WTC11 (cell line): ENCODE measurements around the gene INO80. TPM values are rescaled to one million over a fixed set of nuclear protein-coding genes. Genes with fewer than 3 reads are reported as not detected.

ENCODE experiments used
- ATAC-seq: fragments of 200-7000 bp; cut with Tn5 transposase; 2 replicates; pipeline ENCODE4 v1.10.0; 2021; ENCODE audit warnings: mild to moderate bottlenecking, moderate library complexity
- CTCF ChIA-PET: fragments of 300-600 bp; sonication (Branson Sonifier 250); formaldehyde crosslinking; loops from one replicate; lab custom pipeline; 2021; ENCODE audit warnings: antibody characterized with exemption; lab: Charles Lee
- POLR2A ChIA-PET: fragments of 350-600 bp; sonication (Branson Sonifier 250); formaldehyde crosslinking; loops from one replicate; lab custom pipeline; 2021; ENCODE audit warnings: antibody characterized with exemption; lab: Charles Lee
- DNase-seq: peaks from one replicate; pipeline ENCODE4 v3.0.0; 2021; ENCODE audit warnings: low spot score
- H3K27ac Mint-ChIP-seq: 2 replicates; pipeline ENCODE4 v1.8.0; 2021; ENCODE audit warnings: mixed read lengths
- H3K27me3 Mint-ChIP-seq: 2 replicates; pipeline ENCODE4 v1.8.0; 2021; ENCODE audit warnings: low read depth, mild to moderate bottlenecking, moderate library complexity, mixed read lengths
- H3K36me3 Mint-ChIP-seq: 2 replicates; pipeline ENCODE4 v1.8.0; 2021; ENCODE audit warnings: mixed read lengths
- H3K4me1 Mint-ChIP-seq: 2 replicates; pipeline ENCODE4 v1.8.0; 2022; ENCODE audit warnings: mixed read lengths
- H3K4me3 Mint-ChIP-seq: 2 replicates; pipeline ENCODE4 v1.8.0; 2021; ENCODE audit warnings: mild to moderate bottlenecking, moderate library complexity, mixed read lengths
- H3K9me3 Mint-ChIP-seq: 2 replicates; pipeline ENCODE4 v1.8.0; 2021; ENCODE audit warnings: mixed read lengths
- CREB1 ChIP-seq: sonication (generic); formaldehyde crosslinking; IDR thresholded peaks from 2 replicates; pipeline ENCODE4 v1.8.0; 2023; ENCODE audit warnings: mild to moderate bottlenecking, missing genetic modification reagents
- ELF4 ChIP-seq: sonication (generic); formaldehyde crosslinking; IDR thresholded peaks from 2 replicates; pipeline ENCODE4 v1.8.1; 2022; ENCODE audit warnings: low read depth, mild to moderate bottlenecking, moderate library complexity, missing genetic modification reagents
- ETV6 ChIP-seq: sonication (generic); formaldehyde crosslinking; IDR thresholded peaks from 2 replicates; pipeline ENCODE4 v1.8.1; 2022; ENCODE audit warnings: mild to moderate bottlenecking, missing genetic modification reagents
- GRHL2 ChIP-seq: fragments of 250-450 bp; sonication (Bioruptor Pico); IDR thresholded peaks from 2 replicates; pipeline ENCODE4 v1.8.0; 2022; ENCODE audit warnings: mild to moderate bottlenecking, moderate library complexity; ENCODE audit not compliant: insufficient replicate concordance, severe bottlenecking
- HMGA2 ChIP-seq: fragments of 250-450 bp; sonication (Bioruptor Pico); IDR thresholded peaks from 2 replicates; pipeline ENCODE4 v1.4.0; 2021; ENCODE audit warnings: mild to moderate bottlenecking, moderate library complexity
- KAT7 ChIP-seq: sonication (generic); formaldehyde crosslinking; IDR thresholded peaks from 2 replicates; pipeline ENCODE4 v1.8.1; 2023; ENCODE audit warnings: missing genetic modification reagents, mild to moderate bottlenecking, borderline replicate concordance
- NR1H2 ChIP-seq: sonication (generic); formaldehyde crosslinking; IDR thresholded peaks from 2 replicates; pipeline ENCODE4 v1.9.0; 2021; ENCODE audit warnings: mild to moderate bottlenecking, moderate library complexity, missing genetic modification reagents
- NR2C2 ChIP-seq: sonication (generic); formaldehyde crosslinking; IDR thresholded peaks from 2 replicates; pipeline ENCODE4 v1.8.0; 2022; ENCODE audit warnings: mild to moderate bottlenecking, missing genetic modification reagents
- SMAD3 ChIP-seq: sonication (generic); formaldehyde crosslinking; IDR thresholded peaks from 2 replicates; pipeline ENCODE4 v1.8.0; 2022; ENCODE audit warnings: missing genetic modification reagents, mild to moderate bottlenecking, borderline replicate concordance
- SOX15 ChIP-seq: fragments of 250-450 bp; sonication (Bioruptor Pico); IDR thresholded peaks from 2 replicates; pipeline ENCODE4 v1.9.0; 2021; ENCODE audit warnings: mild to moderate bottlenecking
- TP53 ChIP-seq: sonication (generic); formaldehyde crosslinking; IDR thresholded peaks from 2 replicates; pipeline ENCODE4 v1.8.1; 2023; ENCODE audit warnings: mild to moderate bottlenecking, missing genetic modification reagents
- ZNF138 ChIP-seq: sonication (generic); formaldehyde crosslinking; conservative IDR thresholded peaks from 2 replicates; pipeline ENCODE4 v1.8.1; 2022; ENCODE audit warnings: mild to moderate bottlenecking, moderate library complexity, missing genetic modification reagents
- ZNF219 ChIP-seq: sonication (generic); formaldehyde crosslinking; IDR thresholded peaks from 2 replicates; pipeline ENCODE4 v1.8.0; 2023; ENCODE audit warnings: missing genetic modification reagents, mild to moderate bottlenecking, borderline replicate concordance
- ZNF263 ChIP-seq: sonication (generic); formaldehyde crosslinking; IDR thresholded peaks from 2 replicates; pipeline ENCODE4 v1.8.1; 2022; ENCODE audit warnings: low read depth, mild to moderate bottlenecking, moderate library complexity, missing genetic modification reagents
- ZNF423 ChIP-seq: fragments of 250-450 bp; sonication (Bioruptor Pico); IDR thresholded peaks from 2 replicates; pipeline ENCODE4 v2.1.2; 2022; ENCODE audit warnings: mild to moderate bottlenecking, moderate library complexity
- total RNA-seq: library from RNA; stranded (reverse); gene quantifications from 3 replicates; pipeline ENCODE4 v1.2.3, GENCODE V29; 2021
- TF ChIP-seq, protein P1 (sequence below): sonication (generic); formaldehyde crosslinking; IDR thresholded peaks from 2 replicates; pipeline ENCODE4 v1.8.1; 2023; ENCODE audit warnings: mild to moderate bottlenecking, moderate library complexity, missing genetic modification reagents
- TF ChIP-seq, protein P2 (sequence below): sonication (generic); formaldehyde crosslinking; IDR thresholded peaks from 2 replicates; pipeline ENCODE4 v1.8.0; 2022; ENCODE audit warnings: mild to moderate bottlenecking, missing genetic modification reagents
- TF ChIP-seq, protein P3 (sequence below): fragments of 250-450 bp; sonication (Bioruptor Pico); IDR thresholded peaks from 2 replicates; pipeline ENCODE4 v1.9.0; 2021; ENCODE audit warnings: mild to moderate bottlenecking
- TF ChIP-seq, protein P4 (sequence below): fragments of 250-450 bp; sonication (Bioruptor Pico); IDR thresholded peaks from 2 replicates; pipeline ENCODE4 v1.9.0; 2021; ENCODE audit warnings: mild to moderate bottlenecking, borderline replicate concordance
- TF ChIP-seq, protein P5 (sequence below): sonication (generic); formaldehyde crosslinking; IDR thresholded peaks from 2 replicates; pipeline ENCODE4 v1.8.1; 2022; ENCODE audit warnings: mild to moderate bottlenecking, moderate library complexity, missing genetic modification reagents
- TF ChIP-seq, protein P6 (sequence below): sonication (generic); formaldehyde crosslinking; IDR thresholded peaks from 2 replicates; pipeline ENCODE4 v1.8.1; 2023; ENCODE audit warnings: mild to moderate bottlenecking, missing genetic modification reagents, moderate library complexity

INO80 gene
- total RNA-seq, 1 experiment from 2014 or later, result 20.6 TPM

DNA sequence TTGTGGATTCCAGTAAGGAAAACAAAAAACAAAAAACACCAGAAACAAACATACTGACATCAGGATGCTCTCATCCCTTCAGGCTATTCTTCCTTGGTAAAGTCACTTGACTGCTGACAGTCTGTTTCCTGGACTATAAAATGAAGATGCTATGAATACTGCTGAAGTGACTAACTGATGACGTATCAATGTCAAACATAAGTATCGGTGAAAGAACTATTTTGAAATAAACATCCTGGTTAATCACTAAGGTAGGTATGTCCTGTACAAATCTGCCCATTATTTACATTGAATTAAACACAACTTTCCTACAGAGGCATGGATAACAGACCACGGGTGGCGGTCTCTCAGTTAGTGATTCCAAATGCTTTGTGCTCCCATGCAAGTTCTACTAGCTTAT, 116.9 kb downstream of the INO80 start (continued):
- TF ChIP-seq, protein P1, sequence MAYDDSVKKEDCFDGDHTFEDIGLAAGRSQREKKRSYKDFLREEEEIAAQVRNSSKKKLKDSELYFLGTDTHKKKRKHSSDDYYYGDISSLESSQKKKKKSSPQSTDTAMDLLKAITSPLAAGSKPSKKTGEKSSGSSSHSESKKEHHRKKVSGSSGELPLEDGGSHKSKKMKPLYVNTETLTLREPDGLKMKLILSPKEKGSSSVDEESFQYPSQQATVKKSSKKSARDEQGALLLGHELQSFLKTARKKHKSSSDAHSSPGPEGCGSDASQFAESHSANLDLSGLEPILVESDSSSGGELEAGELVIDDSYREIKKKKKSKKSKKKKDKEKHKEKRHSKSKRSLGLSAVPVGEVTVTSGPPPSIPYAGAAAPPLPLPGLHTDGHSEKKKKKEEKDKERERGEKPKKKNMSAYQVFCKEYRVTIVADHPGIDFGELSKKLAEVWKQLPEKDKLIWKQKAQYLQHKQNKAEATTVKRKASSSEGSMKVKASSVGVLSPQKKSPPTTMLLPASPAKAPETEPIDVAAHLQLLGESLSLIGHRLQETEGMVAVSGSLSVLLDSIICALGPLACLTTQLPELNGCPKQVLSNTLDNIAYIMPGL, result no peak
- TF ChIP-seq KAT7 (CRISPR knock-in tag) (no peak), SMAD3 (CRISPR knock-in tag) (no peak), ZNF423 (CRISPR knock-in tag) (no peak), ELF4 (no peak), CREB1 (CRISPR knock-in tag) (no peak), ZNF138 (no peak), HMGA2 (CRISPR knock-in tag) (no peak), TP53 (CRISPR knock-in tag) (no peak)
- TF ChIP-seq, protein P2, sequence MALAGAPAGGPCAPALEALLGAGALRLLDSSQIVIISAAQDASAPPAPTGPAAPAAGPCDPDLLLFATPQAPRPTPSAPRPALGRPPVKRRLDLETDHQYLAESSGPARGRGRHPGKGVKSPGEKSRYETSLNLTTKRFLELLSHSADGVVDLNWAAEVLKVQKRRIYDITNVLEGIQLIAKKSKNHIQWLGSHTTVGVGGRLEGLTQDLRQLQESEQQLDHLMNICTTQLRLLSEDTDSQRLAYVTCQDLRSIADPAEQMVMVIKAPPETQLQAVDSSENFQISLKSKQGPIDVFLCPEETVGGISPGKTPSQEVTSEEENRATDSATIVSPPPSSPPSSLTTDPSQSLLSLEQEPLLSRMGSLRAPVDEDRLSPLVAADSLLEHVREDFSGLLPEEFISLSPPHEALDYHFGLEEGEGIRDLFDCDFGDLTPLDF (CRISPR knock-in tag), result no peak
- TF ChIP-seq, protein P3, sequence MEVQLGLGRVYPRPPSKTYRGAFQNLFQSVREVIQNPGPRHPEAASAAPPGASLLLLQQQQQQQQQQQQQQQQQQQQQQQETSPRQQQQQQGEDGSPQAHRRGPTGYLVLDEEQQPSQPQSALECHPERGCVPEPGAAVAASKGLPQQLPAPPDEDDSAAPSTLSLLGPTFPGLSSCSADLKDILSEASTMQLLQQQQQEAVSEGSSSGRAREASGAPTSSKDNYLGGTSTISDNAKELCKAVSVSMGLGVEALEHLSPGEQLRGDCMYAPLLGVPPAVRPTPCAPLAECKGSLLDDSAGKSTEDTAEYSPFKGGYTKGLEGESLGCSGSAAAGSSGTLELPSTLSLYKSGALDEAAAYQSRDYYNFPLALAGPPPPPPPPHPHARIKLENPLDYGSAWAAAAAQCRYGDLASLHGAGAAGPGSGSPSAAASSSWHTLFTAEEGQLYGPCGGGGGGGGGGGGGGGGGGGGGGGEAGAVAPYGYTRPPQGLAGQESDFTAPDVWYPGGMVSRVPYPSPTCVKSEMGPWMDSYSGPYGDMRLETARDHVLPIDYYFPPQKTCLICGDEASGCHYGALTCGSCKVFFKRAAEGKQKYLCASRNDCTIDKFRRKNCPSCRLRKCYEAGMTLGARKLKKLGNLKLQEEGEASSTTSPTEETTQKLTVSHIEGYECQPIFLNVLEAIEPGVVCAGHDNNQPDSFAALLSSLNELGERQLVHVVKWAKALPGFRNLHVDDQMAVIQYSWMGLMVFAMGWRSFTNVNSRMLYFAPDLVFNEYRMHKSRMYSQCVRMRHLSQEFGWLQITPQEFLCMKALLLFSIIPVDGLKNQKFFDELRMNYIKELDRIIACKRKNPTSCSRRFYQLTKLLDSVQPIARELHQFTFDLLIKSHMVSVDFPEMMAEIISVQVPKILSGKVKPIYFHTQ, result no peak

DNA sequence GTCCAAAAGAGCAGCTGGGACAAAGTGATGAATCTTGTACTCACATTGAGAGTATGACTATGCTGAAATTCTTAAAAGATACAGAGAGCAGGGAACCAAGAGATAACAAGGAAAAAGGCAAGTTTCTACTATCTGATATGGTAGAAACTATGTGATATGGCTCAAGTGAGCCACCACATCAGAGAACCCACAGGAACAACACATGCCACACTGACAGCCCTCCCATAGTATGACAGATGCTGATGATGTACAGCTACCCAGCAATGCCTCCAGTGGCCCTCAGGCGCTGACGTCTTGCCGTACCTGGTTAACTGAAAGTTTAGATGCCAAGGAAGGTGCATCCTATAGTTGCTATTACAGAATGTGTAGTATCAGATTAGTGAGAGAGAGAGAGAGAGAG, 120.4 kb downstream of the INO80 start:
- Mint-ChIP-seq H3K27ac (no peak overlapping the region), H3K27me3 (no peaks in the 10 kb centered on the region), H3K9me3 (no peaks in the 10 kb centered on the region), H3K36me3 (peaks cover 40% of the 10 kb centered on the region), H3K4me3 (no peak overlapping the region), H3K4me1 (peaks cover 9% of the 10 kb centered on the region)
- no peak for ATAC-seq
- ChIA-PET POLR2A (no interaction called here), CTCF (no interaction called here)
- DNase-seq, result no peak
- no peak for TF ChIP-seq NR1H2 (CRISPR knock-in tag)
- TF ChIP-seq GRHL2, result no peak
- TF ChIP-seq NR2C2, result no peak
- TF ChIP-seq ZNF263 (CRISPR knock-in tag), result no peak
- TF ChIP-seq, protein P4, sequence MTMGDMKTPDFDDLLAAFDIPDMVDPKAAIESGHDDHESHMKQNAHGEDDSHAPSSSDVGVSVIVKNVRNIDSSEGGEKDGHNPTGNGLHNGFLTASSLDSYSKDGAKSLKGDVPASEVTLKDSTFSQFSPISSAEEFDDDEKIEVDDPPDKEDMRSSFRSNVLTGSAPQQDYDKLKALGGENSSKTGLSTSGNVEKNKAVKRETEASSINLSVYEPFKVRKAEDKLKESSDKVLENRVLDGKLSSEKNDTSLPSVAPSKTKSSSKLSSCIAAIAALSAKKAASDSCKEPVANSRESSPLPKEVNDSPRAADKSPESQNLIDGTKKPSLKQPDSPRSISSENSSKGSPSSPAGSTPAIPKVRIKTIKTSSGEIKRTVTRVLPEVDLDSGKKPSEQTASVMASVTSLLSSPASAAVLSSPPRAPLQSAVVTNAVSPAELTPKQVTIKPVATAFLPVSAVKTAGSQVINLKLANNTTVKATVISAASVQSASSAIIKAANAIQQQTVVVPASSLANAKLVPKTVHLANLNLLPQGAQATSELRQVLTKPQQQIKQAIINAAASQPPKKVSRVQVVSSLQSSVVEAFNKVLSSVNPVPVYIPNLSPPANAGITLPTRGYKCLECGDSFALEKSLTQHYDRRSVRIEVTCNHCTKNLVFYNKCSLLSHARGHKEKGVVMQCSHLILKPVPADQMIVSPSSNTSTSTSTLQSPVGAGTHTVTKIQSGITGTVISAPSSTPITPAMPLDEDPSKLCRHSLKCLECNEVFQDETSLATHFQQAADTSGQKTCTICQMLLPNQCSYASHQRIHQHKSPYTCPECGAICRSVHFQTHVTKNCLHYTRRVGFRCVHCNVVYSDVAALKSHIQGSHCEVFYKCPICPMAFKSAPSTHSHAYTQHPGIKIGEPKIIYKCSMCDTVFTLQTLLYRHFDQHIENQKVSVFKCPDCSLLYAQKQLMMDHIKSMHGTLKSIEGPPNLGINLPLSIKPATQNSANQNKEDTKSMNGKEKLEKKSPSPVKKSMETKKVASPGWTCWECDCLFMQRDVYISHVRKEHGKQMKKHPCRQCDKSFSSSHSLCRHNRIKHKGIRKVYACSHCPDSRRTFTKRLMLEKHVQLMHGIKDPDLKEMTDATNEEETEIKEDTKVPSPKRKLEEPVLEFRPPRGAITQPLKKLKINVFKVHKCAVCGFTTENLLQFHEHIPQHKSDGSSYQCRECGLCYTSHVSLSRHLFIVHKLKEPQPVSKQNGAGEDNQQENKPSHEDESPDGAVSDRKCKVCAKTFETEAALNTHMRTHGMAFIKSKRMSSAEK, result no peak
- TF ChIP-seq HMGA2 (CRISPR knock-in tag), result no peak
- TF ChIP-seq ZNF219 (CRISPR knock-in tag), result no peak
- TF ChIP-seq, protein P5, sequence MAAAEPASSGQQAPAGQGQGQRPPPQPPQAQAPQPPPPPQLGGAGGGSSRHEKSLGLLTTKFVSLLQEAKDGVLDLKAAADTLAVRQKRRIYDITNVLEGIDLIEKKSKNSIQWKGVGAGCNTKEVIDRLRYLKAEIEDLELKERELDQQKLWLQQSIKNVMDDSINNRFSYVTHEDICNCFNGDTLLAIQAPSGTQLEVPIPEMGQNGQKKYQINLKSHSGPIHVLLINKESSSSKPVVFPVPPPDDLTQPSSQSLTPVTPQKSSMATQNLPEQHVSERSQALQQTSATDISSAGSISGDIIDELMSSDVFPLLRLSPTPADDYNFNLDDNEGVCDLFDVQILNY (CRISPR knock-in tag), result no peak
- no peak for TF ChIP-seq SOX15 (CRISPR knock-in tag)
- no peak for TF ChIP-seq ETV6 (CRISPR knock-in tag)
- TF ChIP-seq, protein P6, sequence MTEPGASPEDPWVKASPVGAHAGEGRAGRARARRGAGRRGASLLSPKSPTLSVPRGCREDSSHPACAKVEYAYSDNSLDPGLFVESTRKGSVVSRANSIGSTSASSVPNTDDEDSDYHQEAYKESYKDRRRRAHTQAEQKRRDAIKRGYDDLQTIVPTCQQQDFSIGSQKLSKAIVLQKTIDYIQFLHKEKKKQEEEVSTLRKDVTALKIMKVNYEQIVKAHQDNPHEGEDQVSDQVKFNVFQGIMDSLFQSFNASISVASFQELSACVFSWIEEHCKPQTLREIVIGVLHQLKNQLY (CRISPR knock-in tag), result no peak
- no peak for TF ChIP-seq ELF4
